Measurements from ENCODE around the gene UFC1. TPM values are rescaled to one million over a fixed set of nuclear protein-coding genes. Genes with fewer than 3 reads are reported as not detected.

UFC1 gene
- total and polyA plus RNA-seq, 2 donors (not counting 3 experiments of a cell fraction or from before 2014, with no cell fraction given): 102 to 149 TPM

DNA sequence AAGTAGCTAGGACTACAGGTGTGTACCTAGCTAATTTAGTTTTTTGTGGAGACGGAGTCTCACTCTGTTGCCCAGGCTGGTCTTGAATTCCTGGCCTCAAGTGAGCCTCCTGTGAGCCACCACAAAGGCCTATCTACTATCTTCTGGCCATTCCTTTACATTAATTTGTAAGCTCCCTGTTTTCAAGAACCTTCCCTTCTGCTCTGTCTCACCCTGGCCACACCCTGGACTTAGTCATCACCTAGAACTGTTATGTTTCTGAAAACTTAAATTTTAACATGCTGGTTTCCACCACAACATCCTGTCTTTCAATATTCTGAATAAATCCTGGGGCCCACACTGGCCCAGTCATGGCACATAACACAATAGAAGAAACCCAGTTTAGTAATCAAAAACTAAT lies 28.4 kb downstream of the UFC1 start:
- FAIRE-seq (peak; percentile 56), DNase-seq (ENCODE audit: low read depth, low spot score) (no peak)
- Histone ChIP-seq H3K4me2 (ENCODE audit: insufficient read depth, low read length) (no peak overlapping the region), H3K9ac (replicated peaks; ENCODE audit: extremely low read depth, insufficient read depth, low read length) (no peak overlapping the region), H2AFZ (ENCODE audit: low read depth, low read length) (peak overlapping the region; percentile 55), H3K27ac (ENCODE audit: insufficient read depth, low read depth, low read length) (no peak overlapping the region), H3K4me3 (replicated peaks in 1 of 3; ENCODE audit: insufficient read depth in 1 of 3, low read depth in 1 of 3, low read length in 3 of 3) (no peak overlapping the region), H4K20me1 (replicated peaks; ENCODE audit: control insufficient read depth, extremely low read depth, insufficient read depth, low read length) (no peaks in the 10 kb centered on the region), H3K9me3 (replicated peaks; ENCODE audit: control insufficient read depth, insufficient read depth, low read length) (no peaks in the 10 kb centered on the region), H3K36me3 (ENCODE audit: control insufficient read depth in 2 of 2, extremely low read depth in 1 of 2, insufficient read depth in 2 of 2, low read length in 2 of 2) (no peaks in the 10 kb centered on the region), H3K79me2 (ENCODE audit: control insufficient read depth, insufficient read depth, low read length) (no peaks in the 10 kb centered on the region), H3K4me1 (ENCODE audit: control insufficient read depth, extremely low read depth, insufficient read depth, low read length) (peaks cover 25% of the 10 kb centered on the region), H3K9me1 (replicated peaks; ENCODE audit: control insufficient read depth, extremely low read depth, insufficient read depth, low read length) (no peaks in the 10 kb centered on the region), H3K27me3 (ENCODE audit: control insufficient read depth in 2 of 2, insufficient read depth in 2 of 2, low read length in 2 of 2) (no peaks in the 10 kb centered on the region)
- CTCF ChIA-PET: interaction anchor here (1.5 to 2.8 kb wide), 7 partner anchors 10 to 200 kb away, joined by 5 to 15 read pairs (median 8); partner anchors contain the start of genes NDUFS2, PPOX and TOMM40L
- BruUV-seq (replicated peaks): no TSS peak
- POLR2A ChIA-PET: no interaction called here
- dilution Hi-C loops (cut with MboI; ENCODE audit: extremely low pct_ligation_motif_present, low sequenced_read_pairs) (no loop called here), intact Hi-C loops (cut with micrococcal nuclease) (no loop called here)
- TF ChIP-seq FOS (IDR thresholded peaks at IDR 0.05; ENCODE audit: borderline replicate concordance, insufficient read depth, low read length) (peak; percentile 25), MYC (IDR thresholded peaks at IDR 0.05; ENCODE audit: low read depth, low read length) (no peak), POLR2AphosphoS5 (IDR thresholded peaks at IDR 0.05; ENCODE audit: insufficient read depth, low read depth, low read length) (no peak)
- TF ChIP-seq, protein P1, sequence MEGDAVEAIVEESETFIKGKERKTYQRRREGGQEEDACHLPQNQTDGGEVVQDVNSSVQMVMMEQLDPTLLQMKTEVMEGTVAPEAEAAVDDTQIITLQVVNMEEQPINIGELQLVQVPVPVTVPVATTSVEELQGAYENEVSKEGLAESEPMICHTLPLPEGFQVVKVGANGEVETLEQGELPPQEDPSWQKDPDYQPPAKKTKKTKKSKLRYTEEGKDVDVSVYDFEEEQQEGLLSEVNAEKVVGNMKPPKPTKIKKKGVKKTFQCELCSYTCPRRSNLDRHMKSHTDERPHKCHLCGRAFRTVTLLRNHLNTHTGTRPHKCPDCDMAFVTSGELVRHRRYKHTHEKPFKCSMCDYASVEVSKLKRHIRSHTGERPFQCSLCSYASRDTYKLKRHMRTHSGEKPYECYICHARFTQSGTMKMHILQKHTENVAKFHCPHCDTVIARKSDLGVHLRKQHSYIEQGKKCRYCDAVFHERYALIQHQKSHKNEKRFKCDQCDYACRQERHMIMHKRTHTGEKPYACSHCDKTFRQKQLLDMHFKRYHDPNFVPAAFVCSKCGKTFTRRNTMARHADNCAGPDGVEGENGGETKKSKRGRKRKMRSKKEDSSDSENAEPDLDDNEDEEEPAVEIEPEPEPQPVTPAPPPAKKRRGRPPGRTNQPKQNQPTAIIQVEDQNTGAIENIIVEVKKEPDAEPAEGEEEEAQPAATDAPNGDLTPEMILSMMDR (IDR thresholded peaks at IDR 0.05; ENCODE audit: extremely low read depth in 1 of 2, insufficient read depth in 1 of 2, low read depth in 1 of 2, low read length in 2 of 2): no peak

DNA sequence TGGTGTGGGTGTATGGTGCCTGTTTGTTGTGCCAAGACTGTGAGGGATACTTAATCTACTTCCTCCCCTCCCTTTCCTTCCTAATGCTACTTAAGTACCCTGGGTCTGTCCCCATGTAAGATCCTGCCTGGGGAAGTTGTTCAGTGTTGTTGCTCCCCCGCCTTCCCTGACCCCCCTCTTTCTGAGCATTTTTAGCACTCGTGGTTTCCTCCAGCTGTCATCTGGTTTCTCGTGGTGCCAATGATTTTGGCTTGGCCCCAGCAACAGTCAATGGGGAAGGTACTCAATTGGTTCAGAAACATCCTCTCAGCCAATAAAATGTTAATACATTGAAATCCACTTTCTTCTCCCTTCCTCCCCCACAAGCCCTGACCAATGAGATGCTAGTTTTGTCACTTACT lies 31.5 kb downstream of the UFC1 start:
- Histone ChIP-seq H3K4me3 (replicated peaks in 1 of 3; ENCODE audit: insufficient read depth in 1 of 3, low read depth in 1 of 3, low read length in 3 of 3) (no peak overlapping the region), H3K4me1 (ENCODE audit: control insufficient read depth, extremely low read depth, insufficient read depth, low read length) (peaks cover 28% of the 10 kb centered on the region), H3K36me3 (ENCODE audit: control insufficient read depth in 2 of 2, extremely low read depth in 1 of 2, insufficient read depth in 2 of 2, low read length in 2 of 2) (no peaks in the 10 kb centered on the region), H2AFZ (ENCODE audit: low read depth, low read length) (peak overlapping the region; percentile 45), H3K4me2 (ENCODE audit: insufficient read depth, low read length) (peak overlapping the region; percentile 56), H3K9me3 (replicated peaks; ENCODE audit: control insufficient read depth, insufficient read depth, low read length) (no peaks in the 10 kb centered on the region), H3K27ac (ENCODE audit: insufficient read depth, low read depth, low read length) (peak overlapping the region; percentile 48), H4K20me1 (replicated peaks; ENCODE audit: control insufficient read depth, extremely low read depth, insufficient read depth, low read length) (no peaks in the 10 kb centered on the region), H3K27me3 (ENCODE audit: control insufficient read depth in 2 of 2, insufficient read depth in 2 of 2, low read length in 2 of 2) (no peaks in the 10 kb centered on the region), H3K79me2 (ENCODE audit: control insufficient read depth, insufficient read depth, low read length) (no peaks in the 10 kb centered on the region), H3K9me1 (replicated peaks; ENCODE audit: control insufficient read depth, extremely low read depth, insufficient read depth, low read length) (no peaks in the 10 kb centered on the region), H3K9ac (replicated peaks; ENCODE audit: extremely low read depth, insufficient read depth, low read length) (no peak overlapping the region)
- peak; percentile 93 for FAIRE-seq
- no TSS peak for BruUV-seq (replicated peaks)
- TF ChIP-seq FOS (IDR thresholded peaks at IDR 0.05; ENCODE audit: borderline replicate concordance, insufficient read depth, low read length): no peak
- TF ChIP-seq, protein P1 (IDR thresholded peaks at IDR 0.05; ENCODE audit: extremely low read depth in 1 of 2, insufficient read depth in 1 of 2, low read depth in 1 of 2, low read length in 2 of 2): no peak
- TF ChIP-seq MYC (IDR thresholded peaks at IDR 0.05; ENCODE audit: low read depth, low read length): no peak
- TF ChIP-seq POLR2AphosphoS5 (IDR thresholded peaks at IDR 0.05; ENCODE audit: insufficient read depth, low read depth, low read length): peak; percentile 79
- no peak for TF ChIP-seq EZH2 (IDR thresholded peaks at IDR 0.05; ENCODE audit: borderline replicate concordance, low read depth, low read length, severe bottlenecking)
- TF ChIP-seq, protein P2, sequence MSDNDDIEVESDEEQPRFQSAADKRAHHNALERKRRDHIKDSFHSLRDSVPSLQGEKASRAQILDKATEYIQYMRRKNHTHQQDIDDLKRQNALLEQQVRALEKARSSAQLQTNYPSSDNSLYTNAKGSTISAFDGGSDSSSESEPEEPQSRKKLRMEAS (IDR thresholded peaks at IDR 0.05; ENCODE audit: insufficient read depth, insufficient read length): peak; percentile 81
- TF ChIP-seq GATA2 (IDR thresholded peaks at IDR 0.05; ENCODE audit: insufficient read depth, insufficient read length, low read depth, low read length): peak; percentile 44
- TF ChIP-seq JUN (IDR thresholded peaks at IDR 0.05; ENCODE audit: borderline replicate concordance, insufficient read depth, insufficient read length, low read depth): peak; percentile 18
- peak; percentile 37 for TF ChIP-seq POLR2A (IDR thresholded peaks at IDR 0.05; ENCODE audit: low read depth, low read length)
- intact Hi-C loops (cut with micrococcal nuclease) (loop anchor here (1.0 to 2.0 kb wide), 2 partner anchors 15 to 40 kb away; no protein-coding TSS in a partner anchor), dilution Hi-C loops (cut with MboI; ENCODE audit: extremely low pct_ligation_motif_present, low sequenced_read_pairs) (no loop called here)
- CTCF ChIA-PET: interaction anchor here (0.6 to 1.5 kb wide), 2 partner anchors 15 to 32 kb away, joined by 4 read pairs; no protein-coding TSS in a partner anchor
- POLR2A ChIA-PET: interaction anchor here (0.7 kb wide), 1 partner anchor 139 kb away, joined by 3 read pairs; no protein-coding TSS in a partner anchor
- DNase-seq (ENCODE audit: low read depth, low spot score): peak; percentile 99

All from endothelial cell of umbilical vein (primary cell).